ENCODE measurements around the gene GNG11.

DNA sequence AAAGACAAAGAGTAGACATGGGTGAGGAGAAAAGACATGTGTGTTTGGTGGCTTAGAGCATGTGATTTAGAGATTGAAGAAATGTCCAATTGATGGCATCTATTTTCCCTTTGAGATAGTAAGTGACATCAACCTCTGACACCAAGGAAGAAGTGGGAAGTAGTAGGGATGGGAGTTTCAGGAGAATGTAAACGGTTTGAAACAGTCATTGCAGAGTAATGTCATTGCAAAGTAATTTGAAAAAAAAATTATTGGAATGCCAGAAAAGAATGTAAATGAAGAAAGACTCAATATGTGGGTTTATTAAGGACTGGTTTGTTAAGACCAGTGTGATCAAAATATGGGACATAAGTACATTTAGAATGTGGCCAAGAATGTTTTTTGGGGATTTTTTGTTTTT lies 26.6 kb downstream of the GNG11 start:
- TF ChIP-seq, protein P1, sequence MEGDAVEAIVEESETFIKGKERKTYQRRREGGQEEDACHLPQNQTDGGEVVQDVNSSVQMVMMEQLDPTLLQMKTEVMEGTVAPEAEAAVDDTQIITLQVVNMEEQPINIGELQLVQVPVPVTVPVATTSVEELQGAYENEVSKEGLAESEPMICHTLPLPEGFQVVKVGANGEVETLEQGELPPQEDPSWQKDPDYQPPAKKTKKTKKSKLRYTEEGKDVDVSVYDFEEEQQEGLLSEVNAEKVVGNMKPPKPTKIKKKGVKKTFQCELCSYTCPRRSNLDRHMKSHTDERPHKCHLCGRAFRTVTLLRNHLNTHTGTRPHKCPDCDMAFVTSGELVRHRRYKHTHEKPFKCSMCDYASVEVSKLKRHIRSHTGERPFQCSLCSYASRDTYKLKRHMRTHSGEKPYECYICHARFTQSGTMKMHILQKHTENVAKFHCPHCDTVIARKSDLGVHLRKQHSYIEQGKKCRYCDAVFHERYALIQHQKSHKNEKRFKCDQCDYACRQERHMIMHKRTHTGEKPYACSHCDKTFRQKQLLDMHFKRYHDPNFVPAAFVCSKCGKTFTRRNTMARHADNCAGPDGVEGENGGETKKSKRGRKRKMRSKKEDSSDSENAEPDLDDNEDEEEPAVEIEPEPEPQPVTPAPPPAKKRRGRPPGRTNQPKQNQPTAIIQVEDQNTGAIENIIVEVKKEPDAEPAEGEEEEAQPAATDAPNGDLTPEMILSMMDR (IDR thresholded peaks at IDR 0.05), result no peak
- TF ChIP-seq POLR2A (IDR thresholded peaks at IDR 0.05) (no peak), POLR2AphosphoS5 (IDR thresholded peaks at IDR 0.05; ENCODE audit: insufficient read depth in 1 of 2, low read depth in 1 of 2) (no peak)
